NCI-H187 treated with DMSO at 0.1 percent for 48 hours (cell line): Measurements from ENCODE around the gene ZGRF1.
"Not testable (repeated sequence)": the region's sequence is repeated elsewhere in the genome, so short reads cannot be mapped to it uniquely, and the experiment has no call there.

Experiments
- DNase-seq: peaks from one replicate; lab custom pipeline; 2025; lab: John Stamatoyannopoulos, UW

Gene ZGRF1

GRCh38 chr4:112550728-112551127 lies 86.0 kb downstream of the ZGRF1 start:
- no peak for DNase-seq

- no peak for DNase-seq
These were observed 90.2 kb downstream of the ZGRF1 start for GRCh38 chr4:112546476-112546875.

- no peak for DNase-seq
These were observed 91.4 kb downstream of the ZGRF1 start for GRCh38 chr4:112545346-112545745.

- DNase-seq, result no peak
These were observed 96.0 kb downstream of the ZGRF1 start for GRCh38 chr4:112540695-112541094.

GRCh38 chr4:112536123-112536522 lies 100.6 kb downstream of the ZGRF1 start:
- DNase-seq, result no peak

GRCh38 chr4:112532267-112532666 lies 104.4 kb downstream of the ZGRF1 start:
- no peak for DNase-seq

GRCh38 chr4:112531146-112531545 lies 105.6 kb downstream of the ZGRF1 start:
- no peak for DNase-seq

- no peak for DNase-seq
These were observed 110.6 kb downstream of the ZGRF1 start for GRCh38 chr4:112526061-112526460.

GRCh38 chr4:112523764-112524505 lies 112.8 kb downstream of the ZGRF1 start:
- peak; percentile 32 for DNase-seq

- DNase-seq, result no peak
These were observed 113.5 kb downstream of the ZGRF1 start for GRCh38 chr4:112523008-112523721.

GRCh38 chr4:112522431-112522830 lies 114.3 kb downstream of the ZGRF1 start:
- not testable (repeated sequence) for DNase-seq

GRCh38 chr4:112521123-112522023 lies 115.3 kb downstream of the ZGRF1 start:
- no peak for DNase-seq

- DNase-seq, result no peak
These were observed 116.0 kb downstream of the ZGRF1 start for GRCh38 chr4:112520598-112521122.

- DNase-seq, result no peak
These were observed 116.8 kb downstream of the ZGRF1 start for GRCh38 chr4:112519689-112520597.

GRCh38 chr4:112518675-112519074 lies 118.0 kb downstream of the ZGRF1 start:
- no peak for DNase-seq

- no peak for DNase-seq
These were observed 118.8 kb downstream of the ZGRF1 start for GRCh38 chr4:112517911-112518310.

- no peak for DNase-seq
These were observed 119.6 kb downstream of the ZGRF1 start for GRCh38 chr4:112517067-112517634.

- DNase-seq, result no peak
These were observed 120.1 kb downstream of the ZGRF1 start for GRCh38 chr4:112516471-112517066.

- no peak for DNase-seq
These were observed 120.6 kb downstream of the ZGRF1 start, which contains the start of gene NEUROG2 for GRCh38 chr4:112516066-112516470. TSS of gene NEUROG2 (minus strand) at chr4:112516180. CDS start at chr4:112515475, 705 bp downstream.
